Skin of body (tissue), 2 donors: Measurements from ENCODE around the gene TMEM273. TPM values are rescaled to one million over a fixed set of nuclear protein-coding genes. Genes with fewer than 3 reads are reported as not detected.

Source experiments
- DNase-seq: peaks from one replicate; lab custom pipeline; 2025; lab: John Stamatoyannopoulos, UW
- total RNA-seq: library from RNA; depleted of rRNA; stranded (reverse); fragments of >200 nt; gene quantifications from one replicate; pipeline ENCODE4 v1.2.3, GENCODE V29; 2014

The TMEM273 gene
- total RNA-seq, 1 donor from 2014 or later: 12.0 TPM

GRCh38 chr10:49116509-49117375 lies 71.4 kb downstream of the TMEM273 start:
- DNase-seq: no peak

GRCh38 chr10:49115796-49116508 lies 72.2 kb downstream of the TMEM273 start:
- no peak for DNase-seq

- no peak for DNase-seq
These were observed 73.0 kb downstream of the TMEM273 start, which contains the start of gene VSTM4 for GRCh38 chr10:49115015-49115795. Gene VSTM4, minus strand, starts transcription at chr10:49115522. Its CDS starts 37 bp downstream, at chr10:49115485.

GRCh38 chr10:49114718-49115014 lies 73.5 kb downstream of the TMEM273 start:
- DNase-seq: no peak

- no peak for DNase-seq
These were observed 74.5 kb downstream of the TMEM273 start for GRCh38 chr10:49113741-49114141.

- no peak for DNase-seq
These were observed 75.3 kb downstream of the TMEM273 start for GRCh38 chr10:49112851-49113250.

GRCh38 chr10:49112098-49112497 lies 76.1 kb downstream of the TMEM273 start:
- DNase-seq: no peak

- no peak for DNase-seq
These were observed 76.9 kb downstream of the TMEM273 start for GRCh38 chr10:49111320-49111698.

- no peak for DNase-seq
These were observed 77.4 kb downstream of the TMEM273 start for GRCh38 chr10:49110684-49111319.

- DNase-seq: peak; percentile 95
These were observed 78.4 kb downstream of the TMEM273 start for GRCh38 chr10:49109669-49110340.

GRCh38 chr10:49108656-49109055 lies 79.5 kb downstream of the TMEM273 start:
- no peak for DNase-seq

- DNase-seq: no peak
These were observed 80.3 kb downstream of the TMEM273 start for GRCh38 chr10:49107887-49108267.

- DNase-seq: no peak
These were observed 80.9 kb downstream of the TMEM273 start for GRCh38 chr10:49107111-49107886.

- no peak for DNase-seq
These were observed 81.7 kb downstream of the TMEM273 start for GRCh38 chr10:49106451-49106850.

- DNase-seq: no peak
These were observed 83.1 kb downstream of the TMEM273 start for GRCh38 chr10:49105076-49105475.

Other genes starting within 250 kb of the TMEM273 start
- gene LRRC18, start 248.6 kb downstream of the TMEM273 start, total RNA-seq: 0.39 TPM
- 40.5 TPM for gene VSTM4, start 72.9 kb downstream of the TMEM273 start, total RNA-seq
- not detected for gene FAM170B, start 54.4 kb downstream of the TMEM273 start, total RNA-seq
- 2.2 TPM for gene C10orf71, start 110.8 kb upstream of the TMEM273 start, total RNA-seq
- gene DRGX, start 207.7 kb upstream of the TMEM273 start, total RNA-seq: 0.20 TPM